Upper lobe of left lung (tissue), 6 donors: ENCODE measurements around the gene SEMA3G. TPM values are rescaled to one million over a fixed set of nuclear protein-coding genes. Genes with fewer than 3 reads are reported as not detected.

ENCODE experiments used
- ATAC-seq, 2 donors: fragments of 200-7000 bp; cut with Tn5 transposase; one replicate each; pipeline ENCODE4 v1.9.1; 2022; ENCODE audit warnings: mild to moderate bottlenecking in 2 of 2, moderate library complexity in 2 of 2; ENCODE audit not compliant: low FRiP score in 2 of 2
- DNase-seq, 2 donors: peaks; one replicate each; pipeline ENCODE4 v3.0.0-alpha.2; 2019 to 2020
- H3K27ac ChIP-seq, 4 donors: fragments of 200-600 bp; sonication (generic); one replicate each; pipeline ENCODE4 v1.5.1; 2016 to 2019
- H3K27me3 ChIP-seq, 4 donors: fragments of 200-600 bp; sonication (generic); one replicate each; pipeline ENCODE4 v1.5.1; 2017 to 2019
- H3K36me3 ChIP-seq, 4 donors: fragments of 200-600 bp; sonication (generic); one replicate each; pipeline ENCODE4 v1.5.1; 2016 to 2019
- H3K4me1 ChIP-seq, 4 donors: fragments of 200-600 bp; sonication (generic); one replicate each; pipeline ENCODE4 v1.5.1; 2018 to 2019
- H3K4me3 ChIP-seq, 4 donors: fragments of 200-600 bp; sonication (generic); one replicate each; pipeline ENCODE4 v1.5.1; 2017 to 2019; ENCODE audit warnings: mild to moderate bottlenecking in 2 of 4, moderate library complexity in 1 of 4
- H3K9me3 ChIP-seq, 4 donors: fragments of 200-600 bp; sonication (generic); one replicate each; pipeline ENCODE4 v1.5.1; 2018 to 2019
- EP300 ChIP-seq, 4 donors: sonication (generic); formaldehyde crosslinking; IDR thresholded peaks; one replicate each; pipeline ENCODE4 v1.5.1; 2017; ENCODE audit warnings: antibody characterized with exemption in 4 of 4, control low read depth in 2 of 4
- POLR2A ChIP-seq, 4 donors: fragments of 450-650 bp; IDR thresholded peaks; one replicate each; pipeline ENCODE4 v1.5.1; 2016 to 2017; ENCODE audit warnings: antibody characterized with exemption in 4 of 4, mild to moderate bottlenecking in 2 of 4
- POLR2AphosphoS5 ChIP-seq, 2 donors: sonication (generic); formaldehyde crosslinking; IDR thresholded peaks; one replicate each; pipeline ENCODE4 v1.5.1; 2017; ENCODE audit warnings: antibody characterized with exemption in 2 of 2
- WGBS, 2 donors: methylation state at CpG; one replicate each; pipeline ENCODE4 v1.1.5; 2017 to 2018; 5-methylcytosine and 5-hydroxymethylcytosine counted together
- total RNA-seq, 6 donors: library from RNA; depleted of rRNA in 4 of 6; stranded (reverse); fragments of >200 nt in 4 of 6; gene quantifications; one replicate each; pipeline versions ENCODE4 v1.1.0 to v1.2.1, GENCODE V29; 2016 to 2021
- TF ChIP-seq, protein P1 (sequence below), 6 experiments: fragments of 450-650 bp in 4 of 6; fragments of 200-600 bp in 2 of 6; sonication (generic) in 2 of 6; IDR thresholded peaks; one replicate each; pipeline ENCODE4 v1.5.1; 2016 to 2019; ENCODE audit warnings: antibody characterized with exemption in 6 of 6
- donor health status: DM: no; HTN: no; CAD: no; lungs with moderate emphysema.
- donor health status: DM: no; HTN: yes; CAD: no; lungs with severe emphysema.

Gene SEMA3G
- total RNA-seq, 6 donors from 2014 or later, result 5.1 to 69.0 (median 20.7) TPM

DNA sequence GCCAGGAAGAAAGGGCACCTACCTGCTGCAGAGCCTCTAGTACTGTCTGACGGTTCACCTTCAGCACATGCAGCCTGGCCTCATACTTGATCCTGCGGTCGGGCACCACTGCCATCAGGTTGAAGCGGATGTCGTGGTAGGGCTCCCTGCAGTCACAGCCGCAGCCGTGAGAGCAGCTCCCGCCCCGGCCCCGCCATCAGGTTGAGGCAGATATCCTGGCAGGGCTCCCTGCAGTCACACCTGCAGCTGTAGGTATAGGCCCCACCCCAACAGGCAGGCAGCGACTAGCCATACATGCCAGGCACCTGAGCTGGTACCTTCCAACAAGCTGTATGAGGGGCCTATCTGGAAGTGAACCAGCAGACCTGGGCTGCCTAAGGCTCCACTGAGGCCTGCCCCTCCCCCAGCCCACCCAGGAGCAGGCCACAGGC, 38.7 kb downstream of the SEMA3G start:
- H3K4me3 ChIP-seq, result no peak overlapping the region
- no peaks in the 10 kb centered on the region for H3K27me3 ChIP-seq
- 95 to 98% methylated on average over 9 to 11 of the region's 11 CpGs for WGBS, 2 donors
- no peaks in the 10 kb centered on the region for H3K9me3 ChIP-seq
- H3K27ac ChIP-seq, result no peak overlapping the region
- no peak for DNase-seq
- ATAC-seq, result no peak
- TF ChIP-seq POLR2AphosphoS5 (IDR thresholded peaks at IDR 0.05), result no peak
- TF ChIP-seq POLR2A (IDR thresholded peaks at IDR 0.05), result no peak
- TF ChIP-seq, protein P1, sequence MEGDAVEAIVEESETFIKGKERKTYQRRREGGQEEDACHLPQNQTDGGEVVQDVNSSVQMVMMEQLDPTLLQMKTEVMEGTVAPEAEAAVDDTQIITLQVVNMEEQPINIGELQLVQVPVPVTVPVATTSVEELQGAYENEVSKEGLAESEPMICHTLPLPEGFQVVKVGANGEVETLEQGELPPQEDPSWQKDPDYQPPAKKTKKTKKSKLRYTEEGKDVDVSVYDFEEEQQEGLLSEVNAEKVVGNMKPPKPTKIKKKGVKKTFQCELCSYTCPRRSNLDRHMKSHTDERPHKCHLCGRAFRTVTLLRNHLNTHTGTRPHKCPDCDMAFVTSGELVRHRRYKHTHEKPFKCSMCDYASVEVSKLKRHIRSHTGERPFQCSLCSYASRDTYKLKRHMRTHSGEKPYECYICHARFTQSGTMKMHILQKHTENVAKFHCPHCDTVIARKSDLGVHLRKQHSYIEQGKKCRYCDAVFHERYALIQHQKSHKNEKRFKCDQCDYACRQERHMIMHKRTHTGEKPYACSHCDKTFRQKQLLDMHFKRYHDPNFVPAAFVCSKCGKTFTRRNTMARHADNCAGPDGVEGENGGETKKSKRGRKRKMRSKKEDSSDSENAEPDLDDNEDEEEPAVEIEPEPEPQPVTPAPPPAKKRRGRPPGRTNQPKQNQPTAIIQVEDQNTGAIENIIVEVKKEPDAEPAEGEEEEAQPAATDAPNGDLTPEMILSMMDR (IDR thresholded peaks at IDR 0.05), result no peak
- no peak for TF ChIP-seq EP300 (IDR thresholded peaks at IDR 0.05)
- peaks cover 16 to 27% (median 21%) of the 10 kb centered on the region in 4 donors for H3K4me1 ChIP-seq
- H3K36me3 ChIP-seq, result peaks cover 19 to 74% (median 66%) of the 10 kb centered on the region in 4 donors

DNA sequence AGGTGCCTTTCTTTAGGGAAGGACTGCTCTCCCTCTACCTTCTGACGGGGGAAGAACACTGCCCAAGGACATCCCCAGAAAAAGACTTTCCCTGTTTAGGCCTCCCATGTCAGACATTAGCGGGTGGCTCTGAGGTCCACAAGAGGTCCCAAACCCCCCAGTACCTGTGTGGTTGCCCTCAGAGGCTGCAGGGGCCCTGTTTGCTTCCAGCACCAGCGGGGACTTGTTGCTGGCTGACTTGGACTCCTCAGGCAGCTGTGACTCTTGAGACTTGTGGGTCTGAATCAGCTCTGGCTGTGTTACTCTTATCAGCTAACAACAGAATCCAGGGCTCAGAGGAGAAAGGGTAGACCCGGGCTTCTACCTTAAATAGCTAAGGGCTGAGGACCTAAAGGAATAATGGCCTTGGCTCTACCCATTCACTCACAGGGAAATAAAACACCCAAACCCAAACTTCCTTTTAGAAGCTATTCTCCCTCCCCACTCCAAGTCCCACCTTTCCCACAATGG, 39.2 kb downstream of the SEMA3G start:
- no peak overlapping the region for H3K27ac ChIP-seq
- ATAC-seq (no peak), DNase-seq (no peak)
- H3K4me1 ChIP-seq, result peaks cover 14 to 21% (median 17%) of the 10 kb centered on the region in 4 donors
- H3K27me3 ChIP-seq, result no peaks in the 10 kb centered on the region
- no peaks in the 10 kb centered on the region for H3K9me3 ChIP-seq
- WGBS, 2 donors, result 85 to 96% methylated on average over 3 to 4 of the region's 4 CpGs
- no peak for TF ChIP-seq POLR2A (IDR thresholded peaks at IDR 0.05)
- peaks cover 19 to 80% (median 72%) of the 10 kb centered on the region in 4 donors for H3K36me3 ChIP-seq
- no peak overlapping the region for H3K4me3 ChIP-seq

DNA sequence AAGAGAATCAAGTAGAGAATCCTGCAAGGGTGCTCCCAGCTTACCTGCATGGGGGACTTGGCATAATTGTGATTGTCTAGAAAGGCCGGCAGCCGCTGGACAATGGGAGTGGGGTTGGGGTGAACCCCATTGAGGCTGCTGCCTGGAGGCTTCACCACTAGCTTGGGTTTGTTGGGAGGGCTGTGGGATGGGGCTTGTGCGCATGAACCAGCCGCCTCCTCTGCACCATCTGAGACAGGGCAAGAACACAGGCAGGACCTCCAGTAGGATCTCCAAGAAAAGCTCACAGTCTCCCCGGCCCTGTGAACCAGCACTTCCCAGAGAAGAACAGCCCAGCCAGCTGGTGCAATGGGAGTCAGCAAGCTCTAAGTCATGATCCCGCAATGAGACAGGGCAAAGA, 39.8 kb downstream of the SEMA3G start:
- DNase-seq (no peak), ATAC-seq (no peak)
- TF ChIP-seq POLR2AphosphoS5 (IDR thresholded peaks at IDR 0.05) (no peak), POLR2A (IDR thresholded peaks at IDR 0.05) (no peak), EP300 (IDR thresholded peaks at IDR 0.05) (no peak)
- TF ChIP-seq, protein P1 (IDR thresholded peaks at IDR 0.05), result no peak
- Histone ChIP-seq H3K4me3 (no peak overlapping the region), H3K27me3 (no peaks in the 10 kb centered on the region), H3K36me3 (peaks cover 19 to 86% (median 75%) of the 10 kb centered on the region in 4 donors), H3K27ac (no peak overlapping the region), H3K9me3 (no peaks in the 10 kb centered on the region), H3K4me1 (peaks cover 14 to 20% (median 17%) of the 10 kb centered on the region in 4 donors)
- WGBS, 2 donors, result 95 to 98% methylated on average over 4 to 6 of the region's 6 CpGs

DNA sequence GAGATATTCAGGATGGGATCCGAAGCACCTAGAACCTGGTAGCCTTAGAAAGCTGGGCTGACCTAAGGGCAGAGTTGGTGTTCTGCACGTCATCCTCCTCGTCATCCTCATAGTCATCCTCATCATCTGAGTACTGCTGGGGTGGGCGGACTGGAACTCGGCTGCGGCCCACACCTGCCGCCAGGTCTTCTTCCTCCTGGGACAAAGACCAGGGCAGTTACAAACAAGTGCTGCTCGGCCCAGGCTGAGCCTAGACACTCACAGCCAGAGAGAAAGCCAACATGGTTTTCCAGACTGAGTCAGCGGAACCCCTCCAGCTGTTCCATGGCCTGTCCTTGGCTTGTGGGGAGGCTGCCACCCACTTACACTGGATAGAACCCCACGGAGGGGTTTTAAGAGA, 40.5 kb downstream of the SEMA3G start:
- Histone ChIP-seq H3K36me3 (peaks cover 19 to 93% (median 79%) of the 10 kb centered on the region in 4 donors), H3K27me3 (no peaks in the 10 kb centered on the region), H3K4me1 (peaks cover 14 to 18% (median 17%) of the 10 kb centered on the region in 4 donors), H3K9me3 (no peaks in the 10 kb centered on the region), H3K4me3 (no peak overlapping the region), H3K27ac (no peak overlapping the region)
- TF ChIP-seq EP300 (IDR thresholded peaks at IDR 0.05) (no peak), POLR2AphosphoS5 (IDR thresholded peaks at IDR 0.05) (no peak), POLR2A (IDR thresholded peaks at IDR 0.05) (no peak)
- TF ChIP-seq, protein P1 (IDR thresholded peaks at IDR 0.05), result no peak
- no peak for DNase-seq
- 94 to 98% methylated on average over 9 to 10 of the region's 10 CpGs for WGBS, 2 donors
- no peak for ATAC-seq

DNA sequence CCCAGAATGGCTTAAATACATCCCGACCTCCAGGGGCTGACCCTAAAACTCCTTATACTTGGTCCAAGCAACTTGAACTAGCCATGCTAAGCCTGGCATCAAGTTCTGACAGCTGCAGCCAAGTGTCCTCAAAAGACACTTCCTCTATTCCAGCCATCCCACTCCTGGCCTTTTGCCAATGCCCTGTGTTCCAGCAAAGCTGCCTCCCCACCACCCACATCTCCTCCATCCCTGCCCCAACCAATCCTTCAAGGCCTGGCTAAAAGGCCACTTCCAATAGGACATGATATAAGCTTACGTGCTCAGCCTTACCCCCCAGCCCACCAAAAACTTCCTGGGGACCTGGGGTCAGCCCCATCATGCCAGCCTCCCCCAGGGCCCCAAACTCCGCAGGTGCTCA, 40.9 kb downstream of the SEMA3G start:
- Histone ChIP-seq H3K9me3 (no peaks in the 10 kb centered on the region), H3K27me3 (no peaks in the 10 kb centered on the region), H3K4me3 (no peak overlapping the region), H3K4me1 (peaks cover 11 to 14% (median 13%) of the 10 kb centered on the region in 4 donors), H3K36me3 (peaks cover 19 to 96% (median 80%) of the 10 kb centered on the region in 4 donors), H3K27ac (no peak overlapping the region)
- no peak for ATAC-seq
- WGBS, 2 donors, result 84 to 100% methylated on average over 1 to 3 of the region's 3 CpGs
- no peak for DNase-seq
- TF ChIP-seq POLR2AphosphoS5 (IDR thresholded peaks at IDR 0.05), result no peak
- TF ChIP-seq EP300 (IDR thresholded peaks at IDR 0.05), result no peak
- TF ChIP-seq, protein P1 (IDR thresholded peaks at IDR 0.05), result no peak
- no peak for TF ChIP-seq POLR2A (IDR thresholded peaks at IDR 0.05)
